ENCODE results near the gene HEPH. TPM values are rescaled to one million over a fixed set of nuclear protein-coding genes. Genes with fewer than 3 reads are reported as not detected.

Gene HEPH
- total and polyA plus RNA-seq, 2 experiments from 2014 or later, result 10.1 to 64.7 TPM

- TF ChIP-seq, protein P1, sequence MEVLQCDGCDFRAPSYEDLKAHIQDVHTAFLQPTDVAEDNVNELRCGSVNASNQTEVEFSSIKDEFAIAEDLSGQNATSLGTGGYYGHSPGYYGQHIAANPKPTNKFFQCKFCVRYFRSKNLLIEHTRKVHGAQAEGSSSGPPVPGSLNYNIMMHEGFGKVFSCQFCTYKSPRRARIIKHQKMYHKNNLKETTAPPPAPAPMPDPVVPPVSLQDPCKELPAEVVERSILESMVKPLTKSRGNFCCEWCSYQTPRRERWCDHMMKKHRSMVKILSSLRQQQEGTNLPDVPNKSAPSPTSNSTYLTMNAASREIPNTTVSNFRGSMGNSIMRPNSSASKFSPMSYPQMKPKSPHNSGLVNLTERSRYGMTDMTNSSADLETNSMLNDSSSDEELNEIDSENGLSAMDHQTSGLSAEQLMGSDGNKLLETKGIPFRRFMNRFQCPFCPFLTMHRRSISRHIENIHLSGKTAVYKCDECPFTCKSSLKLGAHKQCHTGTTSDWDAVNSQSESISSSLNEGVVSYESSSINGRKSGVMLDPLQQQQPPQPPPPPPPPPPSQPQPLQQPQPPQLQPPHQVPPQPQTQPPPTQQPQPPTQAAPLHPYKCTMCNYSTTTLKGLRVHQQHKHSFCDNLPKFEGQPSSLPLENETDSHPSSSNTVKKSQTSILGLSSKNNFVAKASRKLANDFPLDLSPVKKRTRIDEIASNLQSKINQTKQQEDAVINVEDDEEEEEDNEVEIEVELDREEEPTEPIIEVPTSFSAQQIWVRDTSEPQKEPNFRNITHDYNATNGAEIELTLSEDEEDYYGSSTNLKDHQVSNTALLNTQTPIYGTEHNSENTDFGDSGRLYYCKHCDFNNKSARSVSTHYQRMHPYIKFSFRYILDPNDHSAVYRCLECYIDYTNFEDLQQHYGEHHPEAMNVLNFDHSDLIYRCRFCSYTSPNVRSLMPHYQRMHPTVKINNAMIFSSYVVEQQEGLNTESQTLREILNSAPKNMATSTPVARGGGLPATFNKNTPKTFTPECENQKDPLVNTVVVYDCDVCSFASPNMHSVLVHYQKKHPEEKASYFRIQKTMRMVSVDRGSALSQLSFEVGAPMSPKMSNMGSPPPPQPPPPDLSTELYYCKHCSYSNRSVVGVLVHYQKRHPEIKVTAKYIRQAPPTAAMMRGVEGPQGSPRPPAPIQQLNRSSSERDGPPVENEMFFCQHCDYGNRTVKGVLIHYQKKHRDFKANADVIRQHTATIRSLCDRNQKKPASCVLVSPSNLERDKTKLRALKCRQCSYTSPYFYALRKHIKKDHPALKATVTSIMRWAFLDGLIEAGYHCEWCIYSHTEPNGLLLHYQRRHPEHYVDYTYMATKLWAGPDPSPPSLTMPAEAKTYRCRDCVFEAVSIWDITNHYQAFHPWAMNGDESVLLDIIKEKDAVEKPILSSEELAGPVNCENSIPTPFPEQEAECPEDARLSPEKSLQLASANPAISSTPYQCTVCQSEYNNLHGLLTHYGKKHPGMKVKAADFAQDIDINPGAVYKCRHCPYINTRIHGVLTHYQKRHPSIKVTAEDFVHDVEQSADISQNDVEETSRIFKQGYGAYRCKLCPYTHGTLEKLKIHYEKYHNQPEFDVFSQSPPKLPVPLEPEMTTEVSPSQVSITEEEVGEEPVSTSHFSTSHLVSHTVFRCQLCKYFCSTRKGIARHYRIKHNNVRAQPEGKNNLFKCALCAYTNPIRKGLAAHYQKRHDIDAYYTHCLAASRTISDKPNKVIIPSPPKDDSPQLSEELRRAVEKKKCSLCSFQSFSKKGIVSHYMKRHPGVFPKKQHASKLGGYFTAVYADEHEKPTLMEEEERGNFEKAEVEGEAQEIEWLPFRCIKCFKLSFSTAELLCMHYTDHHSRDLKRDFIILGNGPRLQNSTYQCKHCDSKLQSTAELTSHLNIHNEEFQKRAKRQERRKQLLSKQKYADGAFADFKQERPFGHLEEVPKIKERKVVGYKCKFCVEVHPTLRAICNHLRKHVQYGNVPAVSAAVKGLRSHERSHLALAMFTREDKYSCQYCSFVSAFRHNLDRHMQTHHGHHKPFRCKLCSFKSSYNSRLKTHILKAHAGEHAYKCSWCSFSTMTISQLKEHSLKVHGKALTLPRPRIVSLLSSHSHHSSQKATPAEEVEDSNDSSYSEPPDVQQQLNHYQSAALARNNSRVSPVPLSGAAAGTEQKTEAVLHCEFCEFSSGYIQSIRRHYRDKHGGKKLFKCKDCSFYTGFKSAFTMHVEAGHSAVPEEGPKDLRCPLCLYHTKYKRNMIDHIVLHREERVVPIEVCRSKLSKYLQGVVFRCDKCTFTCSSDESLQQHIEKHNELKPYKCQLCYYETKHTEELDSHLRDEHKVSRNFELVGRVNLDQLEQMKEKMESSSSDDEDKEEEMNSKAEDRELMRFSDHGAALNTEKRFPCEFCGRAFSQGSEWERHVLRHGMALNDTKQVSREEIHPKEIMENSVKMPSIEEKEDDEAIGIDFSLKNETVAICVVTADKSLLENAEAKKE (CRISPR knock-in tag; IDR thresholded peaks at IDR 0.05), result no peak
- TF ChIP-seq ZNF331 (CRISPR knock-in tag; IDR thresholded peaks at IDR 0.05; ENCODE audit: low read depth), result no peak
These were observed 29.8 kb downstream of the HEPH start (continued) for GRCh38 chrX:66193821-66194220.

- H3K36me3 ChIP-seq (ENCODE audit: insufficient read depth), result no peaks in the 10 kb centered on the region
- no peak overlapping the region for H2AFZ ChIP-seq
- no peak overlapping the region for H3K27ac ChIP-seq (ENCODE audit: low read depth)
- Mint-ChIP-seq H3K4me1 (peaks cover 7% of the 10 kb centered on the region; the same call in 2 of the 3 replicates), H3K27me3 (ENCODE audit: insufficient read depth, low read depth, poor library complexity) (no peaks in the 10 kb centered on the region), H3K27ac (peak overlapping the region; percentile 86), H3K4me3 (no peak overlapping the region), H3K36me3 (ENCODE audit: low read depth) (peaks cover 34% of the 10 kb centered on the region), H3K9me3 (no peaks in the 10 kb centered on the region)
- no peaks in the 10 kb centered on the region for H3F3A ChIP-seq (replicated peaks; ENCODE audit: low read depth)
- TF ChIP-seq REST (IDR thresholded peaks at IDR 0.05; ENCODE audit: unreplicated experiment), result no peak
- TF ChIP-seq JUNB (IDR thresholded peaks at IDR 0.05; ENCODE audit: unreplicated experiment), result no peak
- TF ChIP-seq, protein P1 (CRISPR knock-in tag; IDR thresholded peaks at IDR 0.05), result no peak
- TF ChIP-seq CREB1 (CRISPR knock-in tag; IDR thresholded peaks at IDR 0.05; ENCODE audit: low read depth), result no peak
- H4K20me1 ChIP-seq (replicated peaks; ENCODE audit: insufficient read depth), result no peaks in the 10 kb centered on the region
- H3K4me3 ChIP-seq, result no peak overlapping the region
- H3K4me1 ChIP-seq (ENCODE audit: insufficient read depth), result no peaks in the 10 kb centered on the region
- no peaks in the 10 kb centered on the region for H3K79me2 ChIP-seq (replicated peaks; ENCODE audit: insufficient read depth)
- ATAC-seq (no peak), DNase-seq (ENCODE audit: low spot score) (no peak)
- H3K9me2 ChIP-seq (ENCODE audit: insufficient read depth), result no peaks in the 10 kb centered on the region
- H3K27me3 ChIP-seq (ENCODE audit: insufficient read depth), result no peaks in the 10 kb centered on the region
- H3K4me2 ChIP-seq, result no peak overlapping the region
These were observed 36.1 kb downstream of the HEPH start for GRCh38 chrX:66200050-66200664.
